ENCODE data around the gene GEMIN8. TPM values are rescaled to one million over a fixed set of nuclear protein-coding genes. Genes with fewer than 3 reads are reported as not detected.

GEMIN8 gene
- total RNA-seq, 1 experiment from 2014 or later, result 11.3 TPM

DNA sequence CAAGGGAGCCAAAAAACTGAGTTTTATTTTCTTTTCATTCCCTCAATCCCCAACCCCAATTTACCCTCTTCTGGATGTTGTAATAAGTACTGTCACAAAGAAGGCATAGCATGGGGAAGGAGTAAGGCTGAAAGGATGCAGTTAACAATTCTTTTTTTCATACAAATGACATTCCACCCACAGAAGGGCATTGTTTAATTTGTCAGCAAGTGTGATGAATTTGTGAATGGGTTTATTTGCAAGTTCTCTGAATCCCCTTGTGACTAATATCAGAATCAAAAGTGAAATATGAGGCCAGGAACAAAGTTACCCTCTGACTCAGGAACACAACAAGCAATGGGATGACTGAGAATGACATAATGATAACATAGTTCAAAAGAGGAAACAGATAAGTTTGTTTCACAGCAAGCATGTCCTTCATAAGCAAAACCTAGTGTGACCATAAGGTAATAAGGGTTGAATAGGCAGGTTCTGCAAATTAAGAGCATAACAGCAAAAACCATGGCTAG, 2.1 kb downstream of the GEMIN8 start:
- H3K9me2 ChIP-seq (ENCODE audit: insufficient read depth), result no peaks in the 10 kb centered on the region
- H2AFZ ChIP-seq (ENCODE audit: low read depth, low read length, poor library complexity, severe bottlenecking), result no peak overlapping the region
- no peaks in the 10 kb centered on the region for H3K9me3 ChIP-seq (ENCODE audit: control insufficient read depth in 1 of 2, insufficient read depth in 1 of 2, low read depth in 1 of 2, low read length in 2 of 2)
- ATAC-seq, result no peak
- no peak for TF ChIP-seq ELF1 (IDR thresholded peaks at IDR 0.05; ENCODE audit: borderline replicate concordance, low read depth)
- peak; percentile 50; the same call in 1 of the 2 replicates for TF ChIP-seq FOSL1 (IDR thresholded peaks at IDR 0.05; ENCODE audit: low read depth)
- H3K4me3 ChIP-seq (replicated peaks in 1 of 2; ENCODE audit: low read depth in 1 of 2, low read length in 2 of 2), result 0 out of 4 replicates have a peak overlapping the region, but pooled peaks of 1 of the 2 experiments have one; percentile 69
- ChIA-PET POLR2A (interaction anchor here (1.4 kb wide), 1 partner anchor 293 kb away, joined by 3 read pairs; the partner anchor contains the start of genes OFD1 and TRAPPC2), CTCF (no interaction called here), RAD21 (ENCODE audit: low non-redundant PET in 1 of 2, low total read pairs in 2 of 2, uncharacterized antibody in 2 of 2, unreplicated experiment in 2 of 2) (no interaction called here)
- intact Hi-C loops (cut with micrococcal nuclease), result loop anchor here (2.0 to 10.0 kb wide), 2 partner anchors 93 to 375 kb away; partner anchors contain the start of gene TCEANC
- H3K27ac ChIP-seq (ENCODE audit: low read depth, low read length), result no peak overlapping the region
- H4K20me1 ChIP-seq (ENCODE audit: insufficient read depth), result no peaks in the 10 kb centered on the region
- H3K4me2 ChIP-seq (ENCODE audit: low read length), result peak overlapping the region; percentile 81
- 0 out of 2 replicates have a peak, but pooled peaks cover 4% of the 10 kb centered on the region for H3K79me2 ChIP-seq (ENCODE audit: insufficient read depth, low read length)
- no TSS peak for BruUV-seq (replicated peaks)
- no peaks in the 10 kb centered on the region for H3K36me3 ChIP-seq (ENCODE audit: control insufficient read depth in 1 of 2, insufficient read depth in 2 of 2, low read length in 2 of 2)
- H3K27me3 ChIP-seq (ENCODE audit: insufficient read depth, low read length), result no peaks in the 10 kb centered on the region
- peak overlapping the region; percentile 80; the same call in 1 of the 2 replicates for H3K9ac ChIP-seq (ENCODE audit: low read length)
- no peak for DNase-seq (ENCODE audit: low read depth, low spot score)
- peaks cover 16 to 22% of the 10 kb centered on the region in 2 experiments for H3K4me1 ChIP-seq (ENCODE audit: control insufficient read depth in 1 of 2, insufficient read depth in 2 of 2, low read length in 2 of 2)

DNA sequence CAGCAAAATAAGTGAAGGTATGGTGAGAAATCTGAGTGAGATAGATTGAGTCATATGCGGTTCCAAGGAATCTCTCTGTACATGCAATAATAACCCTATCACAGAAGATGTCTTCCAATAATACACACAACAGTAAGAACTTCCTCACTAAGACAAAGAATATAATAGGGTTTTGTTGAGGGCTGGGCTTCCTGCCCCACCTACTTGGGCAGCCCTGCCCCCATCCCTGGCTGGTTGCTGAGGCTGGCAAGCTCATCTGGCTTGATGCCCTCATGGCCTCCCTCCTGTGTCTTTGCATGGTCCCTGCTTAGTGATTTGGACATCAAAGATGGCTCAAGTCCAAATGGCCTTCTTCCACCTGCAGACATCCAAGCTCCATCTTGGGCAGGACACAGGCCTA, 2.7 kb downstream of the GEMIN8 start:
- BruUV-seq (replicated peaks), result no TSS peak
- TF ChIP-seq YY1 (IDR thresholded peaks at IDR 0.05; ENCODE audit: extremely low read depth, insufficient replicate concordance, low read depth, low read length), result no peak
- no peak for TF ChIP-seq JUND (IDR thresholded peaks at IDR 0.05)
- no peak for TF ChIP-seq ZFX (IDR thresholded peaks at IDR 0.05)
- no peak for TF ChIP-seq EZH2 (IDR thresholded peaks at IDR 0.05)
- TF ChIP-seq SIN3A (IDR thresholded peaks at IDR 0.05; ENCODE audit: low read depth), result no peak
- TF ChIP-seq SP1 (IDR thresholded peaks at IDR 0.05; ENCODE audit: low read depth), result no peak
- no peak for TF ChIP-seq CBX3 (IDR thresholded peaks at IDR 0.05; ENCODE audit: low read depth)
- no peak for TF ChIP-seq ELF1 (IDR thresholded peaks at IDR 0.05; ENCODE audit: borderline replicate concordance, low read depth)
- Histone ChIP-seq H2AFZ (ENCODE audit: low read depth, low read length, poor library complexity, severe bottlenecking) (no peak overlapping the region), H4K20me1 (ENCODE audit: insufficient read depth) (no peaks in the 10 kb centered on the region), H3K4me3 (replicated peaks in 1 of 2; ENCODE audit: low read depth in 1 of 2, low read length in 2 of 2) (no peak overlapping the region), H3K9ac (ENCODE audit: low read length) (no peak overlapping the region), H3K27ac (ENCODE audit: low read depth, low read length) (no peak overlapping the region), H3K27me3 (ENCODE audit: insufficient read depth, low read length) (no peaks in the 10 kb centered on the region), H3K79me2 (ENCODE audit: insufficient read depth, low read length) (0 out of 2 replicates have a peak, but pooled peaks cover 4% of the 10 kb centered on the region), H3K36me3 (ENCODE audit: control insufficient read depth in 1 of 2, insufficient read depth in 2 of 2, low read length in 2 of 2) (no peaks in the 10 kb centered on the region), H3K9me2 (ENCODE audit: insufficient read depth) (no peaks in the 10 kb centered on the region), H3K9me3 (ENCODE audit: control insufficient read depth in 1 of 2, insufficient read depth in 1 of 2, low read depth in 1 of 2, low read length in 2 of 2) (no peaks in the 10 kb centered on the region), H3K4me1 (ENCODE audit: control insufficient read depth in 1 of 2, insufficient read depth in 2 of 2, low read length in 2 of 2) (peaks cover 16 to 22% of the 10 kb centered on the region in 2 experiments), H3K4me2 (ENCODE audit: low read length) (peak overlapping the region; percentile 81)
- ChIA-PET RAD21 (ENCODE audit: low non-redundant PET in 1 of 2, low total read pairs in 2 of 2, uncharacterized antibody in 2 of 2, unreplicated experiment in 2 of 2) (no interaction called here), CTCF (no interaction called here), POLR2A (no interaction called here)
- no peak for ATAC-seq
- intact Hi-C loops (cut with micrococcal nuclease), result loop anchor here (10.0 kb wide), 1 partner anchor 92 kb away; no protein-coding TSS in a partner anchor
- no peak for DNase-seq (ENCODE audit: low read depth, low spot score)

Measured in HCT116 (cell line).